Measurements from ENCODE around the gene ADTRP.

The ADTRP gene

GRCh38 chr6:11773013-11773412, 5.6 kb downstream of the ADTRP start:
- DNase-seq (ENCODE audit: low spot score): no peak

DNA sequence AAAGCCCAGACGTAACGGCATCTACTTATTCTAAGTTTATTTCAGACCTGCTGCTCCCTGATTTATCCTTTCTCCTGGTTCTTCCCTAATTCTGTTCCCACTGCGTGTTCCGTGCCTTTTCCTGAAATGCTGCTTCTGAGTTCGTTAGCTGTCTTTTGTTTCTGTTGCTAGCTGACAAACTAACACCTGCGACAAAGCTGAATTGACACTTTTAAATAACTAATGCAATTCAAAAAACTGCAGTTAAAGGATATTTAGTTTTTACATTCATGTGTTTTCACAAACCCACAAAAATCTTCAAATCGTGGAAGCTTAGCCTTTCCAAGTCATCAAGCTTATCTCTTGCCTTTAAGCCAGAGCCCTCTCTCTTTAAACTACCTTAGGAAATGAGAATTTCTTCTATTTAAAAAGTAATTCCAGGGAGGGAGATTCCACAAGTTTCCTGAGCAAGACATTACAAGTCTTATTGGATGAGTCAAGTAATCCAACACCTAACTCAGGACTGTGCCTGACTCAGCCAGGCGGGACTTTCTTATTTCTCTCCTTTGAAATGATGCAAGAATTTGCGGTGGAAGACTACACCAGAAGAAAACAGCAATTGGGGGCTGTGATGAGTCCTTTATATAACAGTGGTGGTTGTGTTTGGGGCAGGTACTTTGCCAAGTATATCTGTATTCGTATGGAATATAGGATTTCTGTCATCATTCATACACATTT, 6.3 kb downstream of the ADTRP start:
- no peak for DNase-seq (ENCODE audit: low spot score)

DNA sequence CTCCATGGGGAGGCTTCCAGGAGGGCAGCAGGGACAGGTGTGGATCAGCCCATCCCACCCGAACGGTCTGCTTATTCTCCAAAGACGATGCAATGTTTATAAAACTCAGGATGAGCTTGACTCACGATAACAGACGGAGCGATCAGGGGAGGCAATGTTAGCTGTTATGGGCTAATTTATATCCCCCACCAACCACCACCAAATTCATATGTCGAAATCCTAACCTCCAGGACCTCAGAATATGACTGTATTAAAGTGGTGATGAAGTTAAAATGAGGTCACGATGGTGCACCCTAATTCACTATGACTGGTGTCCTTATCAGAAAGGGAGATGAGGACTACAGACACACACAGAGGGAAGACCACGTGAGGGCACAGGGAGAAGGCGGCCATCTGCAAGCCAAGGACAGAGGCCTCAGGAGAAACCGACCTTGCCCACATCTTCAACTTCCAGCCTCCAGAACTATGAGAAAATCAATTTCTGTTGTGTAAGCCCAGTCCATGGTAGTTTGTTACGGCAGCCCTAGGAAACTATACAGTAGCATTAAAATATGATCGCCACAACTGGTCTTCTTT, 7.0 kb downstream of the ADTRP start:
- no peak for DNase-seq (ENCODE audit: low spot score)

- no peak for DNase-seq (ENCODE audit: low spot score)
These were observed 7.8 kb downstream of the ADTRP start for GRCh38 chr6:11770546-11771466.

DNA sequence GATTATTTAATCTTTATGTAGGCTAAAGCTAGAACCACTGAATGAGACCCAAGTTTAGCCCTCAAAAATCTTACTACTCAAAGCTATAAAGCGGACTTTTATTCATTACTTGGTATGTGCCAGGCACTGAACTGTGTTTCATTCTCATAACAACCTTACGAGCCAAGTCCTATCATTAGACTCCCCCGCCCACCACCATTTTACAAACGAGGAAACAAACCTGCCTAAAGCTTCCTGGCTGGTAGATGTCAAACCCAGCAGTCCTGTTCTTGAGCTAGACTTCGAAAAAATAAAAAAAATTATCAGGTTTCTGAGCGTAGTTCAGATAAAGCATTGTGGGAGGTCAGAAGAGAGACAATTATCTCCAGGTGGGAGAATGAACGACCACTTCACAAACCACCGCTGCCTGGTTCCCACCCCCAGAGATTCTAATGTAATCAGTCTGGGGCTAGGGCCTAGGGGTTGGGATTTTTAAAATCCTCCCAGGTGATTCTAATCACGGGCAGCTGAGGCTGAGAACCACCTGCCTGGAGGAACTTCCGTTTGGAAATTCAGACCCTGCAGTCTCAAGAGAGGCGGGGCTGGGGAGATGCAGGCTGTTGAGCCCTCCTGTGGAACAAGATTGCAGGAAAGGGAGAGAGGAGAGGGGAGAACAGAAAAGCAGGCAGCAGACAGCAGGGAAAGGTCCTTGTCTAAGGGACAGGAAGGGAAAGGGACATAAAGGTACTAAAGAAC, 8.6 kb downstream of the ADTRP start:
- DNase-seq (ENCODE audit: low spot score): no peak

DNA sequence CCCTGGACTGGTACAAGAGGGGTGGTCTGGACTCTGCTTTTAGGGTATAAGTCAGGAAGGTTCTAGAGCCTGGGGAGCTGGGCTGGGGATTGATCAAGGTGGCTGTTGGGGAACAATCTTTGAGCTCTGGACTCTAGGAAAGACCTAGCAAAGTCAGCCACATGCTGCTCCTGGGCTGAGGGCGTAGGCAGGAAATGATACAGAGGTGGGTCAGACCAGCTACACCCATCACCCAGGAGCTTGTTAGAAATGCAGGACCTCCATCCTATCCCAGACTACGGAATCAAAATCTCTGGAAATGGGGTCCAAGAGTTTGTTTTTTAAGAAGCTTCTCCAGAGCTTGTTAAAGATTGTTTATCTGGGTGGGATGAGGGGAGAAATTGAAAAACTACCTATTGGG, 9.4 kb downstream of the ADTRP start:
- no peak for DNase-seq (ENCODE audit: low spot score)

DNA sequence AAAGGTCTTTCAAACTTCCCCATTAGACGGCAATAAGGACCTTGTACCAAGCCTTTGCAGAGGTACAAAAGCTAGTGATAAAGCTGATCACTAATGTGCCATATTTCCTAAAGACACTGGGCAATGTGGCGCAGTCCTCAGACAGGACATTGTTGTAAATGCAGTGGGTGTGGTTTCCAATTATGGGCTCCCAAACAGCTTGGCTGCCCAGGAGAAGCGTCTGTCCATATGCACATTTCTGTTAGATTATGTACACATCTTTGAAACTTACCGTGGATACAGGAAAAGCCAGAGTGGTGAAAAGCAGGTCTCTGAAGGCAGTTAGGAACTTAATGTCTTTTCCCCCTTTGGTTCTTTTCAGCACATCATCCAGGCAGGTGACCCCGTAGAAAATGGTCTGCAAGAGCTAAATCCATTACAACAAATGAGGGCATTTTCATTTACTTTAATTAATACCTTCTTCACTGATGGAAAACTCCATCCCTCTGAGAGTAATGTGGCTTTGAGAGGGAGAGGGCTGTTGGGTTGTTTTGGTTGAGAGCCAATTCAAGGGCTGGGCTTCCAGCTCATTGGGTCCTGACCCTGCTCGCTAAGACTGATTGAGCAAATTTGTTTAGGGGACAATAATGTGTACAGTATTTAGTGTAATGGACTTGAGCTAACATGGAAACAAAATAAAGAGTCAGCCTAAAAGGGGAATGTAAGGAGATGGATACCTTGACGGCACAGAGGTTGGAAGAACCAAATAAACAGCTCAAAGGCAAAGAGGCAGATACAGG, 10.4 kb downstream of the ADTRP start:
- no peak for DNase-seq (ENCODE audit: low spot score)

GRCh38 chr6:11767458-11767857, 11.1 kb downstream of the ADTRP start:
- DNase-seq (ENCODE audit: low spot score): no peak

DNA sequence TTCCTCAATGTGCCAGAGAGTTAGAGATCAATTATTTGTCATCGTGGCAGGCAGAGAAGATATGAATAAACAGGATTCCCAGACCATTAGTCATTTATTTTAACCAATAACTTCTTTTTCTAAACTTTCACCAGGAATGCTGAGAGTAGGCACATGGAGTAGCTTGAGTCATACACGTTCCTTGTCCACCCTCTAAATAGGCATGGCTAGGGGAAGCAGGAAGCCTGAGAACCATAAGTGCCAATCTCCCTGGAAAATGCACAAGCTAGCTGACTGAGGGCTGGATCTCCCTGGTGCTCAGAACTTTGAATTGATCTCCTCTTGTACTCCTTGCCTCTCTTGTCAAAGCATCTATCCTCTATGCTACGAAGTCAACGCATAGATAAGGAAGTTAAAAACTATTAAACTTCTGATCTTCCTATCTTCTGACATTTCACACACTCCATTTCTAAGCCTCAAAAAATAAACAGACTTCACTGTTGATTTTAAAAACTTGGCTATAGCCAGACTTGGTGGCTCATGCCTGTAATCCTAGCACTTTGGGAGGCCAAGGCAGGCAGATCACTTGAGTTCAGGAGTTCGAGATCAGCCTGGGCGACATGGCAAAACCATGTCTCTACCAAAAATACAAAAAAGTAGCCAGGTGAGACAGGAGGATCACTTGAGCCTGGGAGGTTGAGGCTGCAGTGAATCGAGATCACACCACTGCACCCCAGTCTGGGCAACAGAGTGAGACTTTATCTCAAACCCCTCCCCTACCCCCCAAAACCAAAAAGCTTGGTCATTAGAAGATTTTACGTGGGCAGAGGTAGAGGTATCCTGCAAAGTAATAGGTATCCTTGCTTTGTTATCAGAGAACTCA, 11.8 kb downstream of the ADTRP start:
- DNase-seq (ENCODE audit: low spot score): no peak

- DNase-seq (ENCODE audit: low spot score): no peak
These were observed 12.6 kb downstream of the ADTRP start for GRCh38 chr6:11766043-11766442.

- no peak for DNase-seq (ENCODE audit: low spot score)
These were observed 14.4 kb downstream of the ADTRP start for GRCh38 chr6:11764250-11764604.

GRCh38 chr6:11763460-11764249, 14.9 kb downstream of the ADTRP start:
- no peak for DNase-seq (ENCODE audit: low spot score)

DNA sequence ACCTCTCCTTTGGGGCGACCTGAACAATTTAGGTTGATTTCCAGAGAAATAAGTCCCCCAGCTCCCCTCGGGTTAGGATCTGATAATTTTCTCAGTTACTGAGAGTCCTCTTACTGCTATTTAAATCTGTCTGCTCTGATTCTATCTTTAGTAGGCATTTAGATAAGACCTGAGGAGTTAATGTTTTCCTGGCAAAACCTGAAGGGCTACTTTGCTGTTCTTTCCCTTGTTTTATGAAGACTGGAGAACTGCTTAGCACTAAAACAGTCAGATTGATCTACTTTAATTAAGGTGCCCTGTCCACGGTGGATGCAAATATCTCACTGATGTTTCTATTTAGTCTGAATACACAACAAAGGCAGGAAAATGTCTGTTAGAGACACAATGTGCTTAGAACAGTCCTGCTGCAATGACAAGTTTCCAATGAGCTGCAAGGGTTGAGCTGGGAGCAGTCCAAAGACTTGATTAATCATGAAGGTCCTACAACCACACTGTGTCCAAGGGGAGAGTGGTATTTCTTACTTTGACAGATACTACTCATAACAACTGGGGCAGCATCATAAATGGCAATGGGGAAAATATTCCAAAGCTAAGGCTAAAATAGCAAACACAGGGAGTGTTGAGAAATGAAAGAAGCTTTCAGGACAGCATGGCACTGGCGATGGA, 15.7 kb downstream of the ADTRP start:
- DNase-seq (ENCODE audit: low spot score): no peak

GRCh38 chr6:11761744-11762620, 16.6 kb downstream of the ADTRP start:
- no peak for DNase-seq (ENCODE audit: low spot score)

GRCh38 chr6:11760015-11760473, 18.6 kb downstream of the ADTRP start:
- DNase-seq (ENCODE audit: low spot score): no peak

GRCh38 chr6:11758878-11759277, 19.7 kb downstream of the ADTRP start:
- DNase-seq (ENCODE audit: low spot score): no peak

DNA sequence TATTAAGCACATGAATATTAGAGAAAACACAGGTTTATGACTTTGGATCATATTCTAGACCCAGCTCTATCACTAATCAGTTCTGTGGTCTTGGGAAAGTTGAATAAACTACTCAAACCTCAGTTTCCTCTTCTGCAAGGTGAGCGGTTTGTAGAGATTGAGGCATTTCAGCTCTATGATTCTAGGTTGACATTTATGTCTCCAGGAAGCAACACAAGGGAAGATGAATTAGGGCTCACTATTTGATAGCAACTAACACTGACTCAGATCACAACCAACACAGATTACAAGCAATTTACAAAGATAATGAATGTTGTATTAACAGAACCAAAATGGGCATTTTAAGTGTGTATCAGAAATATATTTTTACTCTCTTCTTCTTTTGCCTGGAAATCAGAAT, 21.9 kb downstream of the ADTRP start:
- DNase-seq (ENCODE audit: low spot score): no peak

DNA sequence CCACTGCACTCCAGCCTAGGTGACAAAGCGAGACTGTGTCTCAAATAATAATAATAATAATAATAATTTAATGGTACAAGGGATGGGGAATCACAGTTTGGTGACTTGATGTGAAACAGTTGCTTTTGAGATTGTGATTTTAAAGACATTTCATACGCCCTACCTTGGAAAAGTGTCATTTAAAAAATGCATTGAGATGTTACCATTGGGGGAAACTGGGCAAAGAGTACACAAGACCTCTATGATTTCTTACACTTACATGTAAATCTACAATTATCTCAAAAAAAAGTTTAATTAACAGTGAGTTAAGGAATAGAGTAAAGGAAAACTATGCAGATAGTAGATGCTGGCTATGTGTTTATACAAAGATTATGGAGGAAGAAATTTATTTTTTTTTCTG, 22.3 kb downstream of the ADTRP start:
- no peak for DNase-seq (ENCODE audit: low spot score)

Data from germinal center (tissue), 1 donor.